Measurements from ENCODE around the gene KLF2.

DNA sequence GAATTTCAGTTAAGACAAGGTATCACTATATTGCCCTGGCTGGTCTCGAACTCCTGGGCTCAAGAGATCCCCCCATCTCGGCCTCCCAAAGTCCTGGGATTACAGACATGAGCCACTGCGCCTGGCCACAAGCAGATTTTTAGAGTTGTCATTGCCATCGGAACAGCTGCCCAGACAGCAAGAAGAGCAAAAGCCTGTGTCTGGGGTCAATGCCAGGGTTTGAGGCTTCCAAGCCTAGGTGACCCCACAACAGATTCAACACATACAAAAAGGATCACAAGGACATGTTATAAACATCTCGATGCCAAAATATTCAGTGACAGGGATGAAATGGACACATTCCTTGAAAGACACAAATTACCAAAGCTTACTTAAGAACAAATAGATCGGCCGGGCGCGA is 40.1 kb upstream of the KLF2 start:
- TF ChIP-seq, protein P1, sequence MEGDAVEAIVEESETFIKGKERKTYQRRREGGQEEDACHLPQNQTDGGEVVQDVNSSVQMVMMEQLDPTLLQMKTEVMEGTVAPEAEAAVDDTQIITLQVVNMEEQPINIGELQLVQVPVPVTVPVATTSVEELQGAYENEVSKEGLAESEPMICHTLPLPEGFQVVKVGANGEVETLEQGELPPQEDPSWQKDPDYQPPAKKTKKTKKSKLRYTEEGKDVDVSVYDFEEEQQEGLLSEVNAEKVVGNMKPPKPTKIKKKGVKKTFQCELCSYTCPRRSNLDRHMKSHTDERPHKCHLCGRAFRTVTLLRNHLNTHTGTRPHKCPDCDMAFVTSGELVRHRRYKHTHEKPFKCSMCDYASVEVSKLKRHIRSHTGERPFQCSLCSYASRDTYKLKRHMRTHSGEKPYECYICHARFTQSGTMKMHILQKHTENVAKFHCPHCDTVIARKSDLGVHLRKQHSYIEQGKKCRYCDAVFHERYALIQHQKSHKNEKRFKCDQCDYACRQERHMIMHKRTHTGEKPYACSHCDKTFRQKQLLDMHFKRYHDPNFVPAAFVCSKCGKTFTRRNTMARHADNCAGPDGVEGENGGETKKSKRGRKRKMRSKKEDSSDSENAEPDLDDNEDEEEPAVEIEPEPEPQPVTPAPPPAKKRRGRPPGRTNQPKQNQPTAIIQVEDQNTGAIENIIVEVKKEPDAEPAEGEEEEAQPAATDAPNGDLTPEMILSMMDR (IDR thresholded peaks at IDR 0.05): no peak
- no peak for TF ChIP-seq POLR2A (IDR thresholded peaks at IDR 0.05)

Measured in body of pancreas (tissue), 4 donors.